Right lobe of liver (tissue), 4 donors: ENCODE results near the gene CYP3A5.
"Not testable (repeated sequence)": the region's sequence is repeated elsewhere in the genome, so short reads cannot be mapped to it uniquely, and the experiment has no call there.

Source experiments
- POLR2A ChIP-seq: fragments of 450-650 bp; IDR thresholded peaks from one replicate; pipeline ENCODE4 v1.6.1; 2017; ENCODE audit warnings: antibody characterized with exemption, mild to moderate bottlenecking
- TF ChIP-seq, protein P1 (sequence below), 4 donors: fragments of 200-600 bp in 3 of 4; fragments of 450-650 bp in 1 of 4; IDR thresholded peaks; one replicate each; pipeline versions ENCODE4 v1.5.1 to v1.8.0; 2016 to 2022; ENCODE audit warnings: antibody characterized with exemption in 4 of 4, mild to moderate bottlenecking in 2 of 4
- donor health status: DM: no; HTN: no; CAD: no.
- donor health status: DM: no; HTN: no; CAD: no.
- donor health status: DM: no; HTN: yes; CAD: no.

DNA sequence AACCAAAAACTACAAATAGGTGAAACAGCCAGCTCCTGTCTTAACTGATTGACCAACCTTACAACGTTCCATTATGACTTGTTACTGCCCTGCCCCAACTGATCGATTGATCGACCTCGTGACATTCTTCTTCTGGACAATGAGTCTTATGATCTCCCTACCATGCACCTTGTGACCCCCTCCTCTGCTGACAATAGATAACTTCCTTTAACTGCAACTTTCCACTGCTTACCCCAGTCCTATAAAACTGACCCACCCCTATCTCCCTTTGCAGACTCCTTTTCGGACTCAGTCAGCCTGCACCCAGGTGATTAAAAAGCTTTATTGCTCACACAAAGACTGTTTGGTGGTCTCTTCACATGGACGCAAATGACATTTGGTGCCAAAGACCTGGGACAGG lies 43.4 kb upstream of the CYP3A5 start:
- TF ChIP-seq POLR2A: not testable (repeated sequence)
- TF ChIP-seq, protein P1, sequence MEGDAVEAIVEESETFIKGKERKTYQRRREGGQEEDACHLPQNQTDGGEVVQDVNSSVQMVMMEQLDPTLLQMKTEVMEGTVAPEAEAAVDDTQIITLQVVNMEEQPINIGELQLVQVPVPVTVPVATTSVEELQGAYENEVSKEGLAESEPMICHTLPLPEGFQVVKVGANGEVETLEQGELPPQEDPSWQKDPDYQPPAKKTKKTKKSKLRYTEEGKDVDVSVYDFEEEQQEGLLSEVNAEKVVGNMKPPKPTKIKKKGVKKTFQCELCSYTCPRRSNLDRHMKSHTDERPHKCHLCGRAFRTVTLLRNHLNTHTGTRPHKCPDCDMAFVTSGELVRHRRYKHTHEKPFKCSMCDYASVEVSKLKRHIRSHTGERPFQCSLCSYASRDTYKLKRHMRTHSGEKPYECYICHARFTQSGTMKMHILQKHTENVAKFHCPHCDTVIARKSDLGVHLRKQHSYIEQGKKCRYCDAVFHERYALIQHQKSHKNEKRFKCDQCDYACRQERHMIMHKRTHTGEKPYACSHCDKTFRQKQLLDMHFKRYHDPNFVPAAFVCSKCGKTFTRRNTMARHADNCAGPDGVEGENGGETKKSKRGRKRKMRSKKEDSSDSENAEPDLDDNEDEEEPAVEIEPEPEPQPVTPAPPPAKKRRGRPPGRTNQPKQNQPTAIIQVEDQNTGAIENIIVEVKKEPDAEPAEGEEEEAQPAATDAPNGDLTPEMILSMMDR (IDR thresholded peaks at IDR 0.05): not testable (repeated sequence)
